CD14-positive monocyte (primary cell): ENCODE measurements around the gene NID1. TPM values are rescaled to one million over a fixed set of nuclear protein-coding genes. Genes with fewer than 3 reads are reported as not detected.
A peak's percentile ranks its signal among the peaks of the same experiment; 100 is the strongest.

Experiments used
- DNase-seq, 3 donors: peaks; one replicate each; pipeline ENCODE4 v3.0.0-alpha.2; 2011 to 2022
- H2AFZ ChIP-seq: 2 replicates; pipeline ENCODE4 v1.6.0; 2012; ENCODE audit warnings: mild to moderate bottlenecking, low read depth, low read length, inconsistent platforms; ENCODE audit not compliant: insufficient read depth, poor library complexity, severe bottlenecking
- H3K27ac ChIP-seq, 2 donors: 1 replicate in 1 of 2; 2 replicates in 1 of 2; pipeline ENCODE4 v1.5.1; 2012 to 2013; ENCODE audit warnings: low read length in 2 of 2, control low read depth in 1 of 2, inconsistent platforms in 1 of 2, low read depth in 1 of 2, mild to moderate bottlenecking in 1 of 2
- H3K27me3 ChIP-seq, 2 donors: one replicate each; pipeline versions ENCODE4 v1.6.0 to v1.6.1; 2011 to 2013; ENCODE audit warnings: low read length in 2 of 2; ENCODE audit not compliant: control insufficient read depth in 2 of 2, insufficient read depth in 2 of 2
- H3K36me3 ChIP-seq, 2 donors: replicated peaks in 1 of 2; 1 replicate in 1 of 2; 2 replicates in 1 of 2; pipeline versions ENCODE4 v1.5.1 to v1.6.1; 2012 to 2013; ENCODE audit warnings: low read length in 2 of 2, control low read depth in 1 of 2, inconsistent platforms in 1 of 2, mild to moderate bottlenecking in 1 of 2; ENCODE audit not compliant: insufficient read depth in 2 of 2, control insufficient read depth in 1 of 2
- H3K4me1 ChIP-seq, 2 donors: 1 replicate in 1 of 2; 2 replicates in 1 of 2; pipeline versions ENCODE4 v1.5.1 to v1.6.1; 2012 to 2013; ENCODE audit warnings: low read length in 2 of 2, control low read depth in 1 of 2, inconsistent platforms in 1 of 2, mild to moderate bottlenecking in 1 of 2, moderate library complexity in 1 of 2; ENCODE audit not compliant: insufficient read depth in 2 of 2, control insufficient read depth in 1 of 2
- H3K4me2 ChIP-seq: replicated peaks from 2 replicates; pipeline ENCODE3; 2012; ENCODE audit warnings: low read length, moderate library complexity, mild to moderate bottlenecking; ENCODE audit not compliant: poor library complexity, severe bottlenecking; ENCODE audit errors: extremely low read depth
- H3K4me3 ChIP-seq, 3 experiments: fragments of 200-600 bp in 1 of 3; sonication (generic) in 1 of 3; replicated peaks in 1 of 3; 1 replicate in 2 of 3; 2 replicates in 1 of 3; pipeline ENCODE4 v1.5.1; 2011 to 2013; ENCODE audit warnings: low read length in 3 of 3, mild to moderate bottlenecking in 3 of 3, control low read depth in 2 of 3, low read depth in 2 of 3, inconsistent platforms in 1 of 3, moderate library complexity in 1 of 3
- H3K79me2 ChIP-seq: 2 replicates; pipeline ENCODE4 v1.6.0; 2012; ENCODE audit warnings: mild to moderate bottlenecking, control low read depth, inconsistent platforms, low read length, moderate library complexity; ENCODE audit not compliant: insufficient read depth
- H3K9ac ChIP-seq: 2 replicates; pipeline ENCODE4 v1.6.0; 2017; ENCODE audit warnings: low read length, mild to moderate bottlenecking; ENCODE audit not compliant: insufficient read depth, poor library complexity, severe bottlenecking
- H3K9me3 ChIP-seq, 2 donors: replicated peaks in 1 of 2; 1 replicate in 1 of 2; 2 replicates in 1 of 2; pipeline versions ENCODE4 v1.5.1 to v1.6.1; 2012 to 2013; ENCODE audit warnings: low read length in 2 of 2, control low read depth in 1 of 2; ENCODE audit not compliant: control insufficient read depth in 1 of 2, insufficient read depth in 1 of 2
- H4K20me1 ChIP-seq: 2 replicates; pipeline ENCODE4 v1.6.0; 2012; ENCODE audit warnings: mild to moderate bottlenecking, low read length, control low read depth, moderate library complexity; ENCODE audit not compliant: insufficient read depth
- H3K27ac Mint-ChIP-seq, 7 donors: one replicate each; pipeline ENCODE4 v1.8.0; 2020; ENCODE audit warnings: mild to moderate bottlenecking in 7 of 7, mixed read lengths in 7 of 7, moderate library complexity in 6 of 7, inconsistent platforms in 2 of 7
- H3K27me3 Mint-ChIP-seq, 3 donors: one replicate each; pipeline ENCODE4 v1.8.0; 2021 to 2022; ENCODE audit warnings: low read depth in 3 of 3, mild to moderate bottlenecking in 3 of 3, mixed read lengths in 3 of 3, moderate library complexity in 3 of 3, inconsistent platforms in 1 of 3
- H3K36me3 Mint-ChIP-seq, 2 donors: one replicate each; pipeline ENCODE4 v1.8.0; 2020; ENCODE audit warnings: mixed read lengths in 2 of 2, inconsistent platforms in 1 of 2, mild to moderate bottlenecking in 1 of 2
- H3K4me1 Mint-ChIP-seq: one replicate; pipeline ENCODE4 v1.8.0; 2020; ENCODE audit warnings: mild to moderate bottlenecking, mixed read lengths
- H3K4me3 Mint-ChIP-seq, 2 donors: one replicate each; pipeline ENCODE4 v1.8.0; 2020; ENCODE audit warnings: mild to moderate bottlenecking in 2 of 2, mixed read lengths in 2 of 2, moderate library complexity in 1 of 2
- H3K9me3 Mint-ChIP-seq, 7 donors: one replicate each; pipeline ENCODE4 v1.8.0; 2020 to 2022; ENCODE audit warnings: mixed read lengths in 7 of 7, mild to moderate bottlenecking in 6 of 7, moderate library complexity in 6 of 7, inconsistent platforms in 2 of 7
- WGBS: methylation state at CpG from one replicate; pipeline ENCODE4 v1.1.5; 2013; ENCODE audit warnings: missing lambda C conversion rate; ENCODE audit not compliant: insufficient coverage; 5-methylcytosine and 5-hydroxymethylcytosine counted together
- intact Hi-C, 2 donors: fragments of 100-400 bp; cut with micrococcal nuclease; formaldehyde crosslinking; loops; one replicate each; pipeline versions ENCODE4 v1.15.0 to v1.15.1; 2023
- polyA plus RNA-seq, 3 donors: library from polyadenylated mRNA; depleted of rRNA in 1 of 3; unstranded in 2 of 3; stranded (reverse) in 1 of 3; fragments of 300-500 nt in 2 of 3; fragments of >200 nt in 1 of 3; fragmentation: Illumina TruSeq in 2 of 3; gene quantifications; 1 replicate in 2 of 3; 2 replicates in 1 of 3; pipeline ENCODE4 v1.2.3, GENCODE V29; 2012 to 2021
- TF ChIP-seq, protein P1 (sequence below): fragments of 200-600 bp; IDR thresholded peaks from one replicate; pipeline ENCODE4 v1.8.0; 2022; ENCODE audit warnings: antibody characterized with exemption, mild to moderate bottlenecking

Gene NID1
- polyA plus RNA-seq, 3 donors: 6.8 to 19.7 (median 14.4) TPM

DNA sequence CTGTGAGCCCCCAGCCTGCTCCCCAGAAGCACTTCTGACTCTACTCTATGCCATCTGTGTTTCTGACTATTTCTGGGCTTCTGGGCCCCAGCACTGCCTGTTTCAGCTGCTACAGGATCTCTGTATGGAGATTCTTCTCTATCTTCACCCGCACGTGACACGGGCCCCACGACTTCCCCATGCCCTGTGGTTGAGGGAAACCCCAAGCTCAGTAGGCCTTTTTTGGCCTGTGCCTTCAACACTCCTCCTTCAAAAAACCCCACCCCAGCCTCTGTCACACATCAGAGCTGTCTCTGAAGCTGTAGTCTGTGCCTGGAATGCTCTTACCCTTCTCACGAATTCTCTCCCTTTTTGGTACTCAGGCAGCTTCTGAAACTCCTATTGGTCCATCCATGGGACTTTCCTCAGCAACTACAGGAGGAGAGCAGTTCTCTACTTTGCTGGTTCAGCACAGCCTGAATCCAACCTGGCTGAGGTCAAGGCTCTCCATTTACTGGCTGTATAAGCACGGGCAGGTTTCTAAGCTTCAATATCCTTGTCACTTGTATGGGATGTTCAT is 2.0 kb upstream of the NID1 start:
- Histone ChIP-seq H2AFZ (peak overlapping the region; percentile 48), H3K27ac (peak overlapping the region; percentile 73 to 88), H3K4me2 (peak overlapping the region; percentile 87), H3K4me3 (peak overlapping the region in 1 of 3 experiments; percentile 82), H3K79me2 (no peaks in the 10 kb centered on the region), H3K4me1 (peaks cover 43 to 59% of the 10 kb centered on the region in 2 donors), H3K27me3 (peaks cover 4 to 12% of the 10 kb centered on the region in 2 donors), H3K9ac (peak overlapping the region; percentile 34), H4K20me1 (no peaks in the 10 kb centered on the region), H3K36me3 (no peaks in the 10 kb centered on the region), H3K9me3 (peaks cover 3 to 6% of the 10 kb centered on the region in 2 donors)
- TF ChIP-seq, protein P1, sequence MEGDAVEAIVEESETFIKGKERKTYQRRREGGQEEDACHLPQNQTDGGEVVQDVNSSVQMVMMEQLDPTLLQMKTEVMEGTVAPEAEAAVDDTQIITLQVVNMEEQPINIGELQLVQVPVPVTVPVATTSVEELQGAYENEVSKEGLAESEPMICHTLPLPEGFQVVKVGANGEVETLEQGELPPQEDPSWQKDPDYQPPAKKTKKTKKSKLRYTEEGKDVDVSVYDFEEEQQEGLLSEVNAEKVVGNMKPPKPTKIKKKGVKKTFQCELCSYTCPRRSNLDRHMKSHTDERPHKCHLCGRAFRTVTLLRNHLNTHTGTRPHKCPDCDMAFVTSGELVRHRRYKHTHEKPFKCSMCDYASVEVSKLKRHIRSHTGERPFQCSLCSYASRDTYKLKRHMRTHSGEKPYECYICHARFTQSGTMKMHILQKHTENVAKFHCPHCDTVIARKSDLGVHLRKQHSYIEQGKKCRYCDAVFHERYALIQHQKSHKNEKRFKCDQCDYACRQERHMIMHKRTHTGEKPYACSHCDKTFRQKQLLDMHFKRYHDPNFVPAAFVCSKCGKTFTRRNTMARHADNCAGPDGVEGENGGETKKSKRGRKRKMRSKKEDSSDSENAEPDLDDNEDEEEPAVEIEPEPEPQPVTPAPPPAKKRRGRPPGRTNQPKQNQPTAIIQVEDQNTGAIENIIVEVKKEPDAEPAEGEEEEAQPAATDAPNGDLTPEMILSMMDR: no peak
- DNase-seq: peak; percentile 89 to 98 (median 89)
- Mint-ChIP-seq H3K4me3 (peak overlapping the region; percentile 53 to 81), H3K9me3 (peaks cover 2 to 13% (median 3%) of the 10 kb centered on the region in 7 donors), H3K27ac (peak overlapping the region; percentile 89 to 97 (median 94)), H3K4me1 (peaks cover 40% of the 10 kb centered on the region), H3K36me3 (peaks cover 0 to 11% of the 10 kb centered on the region in 2 donors), H3K27me3 (peaks cover 18 to 32% (median 30%) of the 10 kb centered on the region in 3 donors)
- 36% methylated on average over 2 of the region's 6 CpGs for WGBS
- intact Hi-C loops: no loop called here

- WGBS: 70% methylated on average over 2 of the region's 6 CpGs
- Histone ChIP-seq H3K27me3 (peaks cover 4 to 13% of the 10 kb centered on the region in 2 donors), H3K27ac (peak overlapping the region; percentile 73 to 88), H4K20me1 (no peaks in the 10 kb centered on the region), H3K36me3 (no peaks in the 10 kb centered on the region), H3K79me2 (no peaks in the 10 kb centered on the region), H3K4me3 (peak overlapping the region in 1 of 3 experiments; percentile 82), H3K9ac (peak overlapping the region; percentile 73), H3K4me1 (peaks cover 37 to 52% of the 10 kb centered on the region in 2 donors), H2AFZ (peak overlapping the region; percentile 97), H3K4me2 (peak overlapping the region; percentile 87), H3K9me3 (peaks cover 3 to 6% of the 10 kb centered on the region in 2 donors)
- TF ChIP-seq, protein P1: no peak
- Mint-ChIP-seq H3K9me3 (peaks cover 2 to 11% (median 3%) of the 10 kb centered on the region in 7 donors), H3K36me3 (peaks cover 7 to 12% of the 10 kb centered on the region in 2 donors), H3K27ac (peak overlapping the region in 5 of 7 donors; percentile 35 to 96 (median 80)), H3K4me1 (peaks cover 35% of the 10 kb centered on the region), H3K4me3 (peak overlapping the region; percentile 79 to 87), H3K27me3 (peaks cover 21 to 40% (median 34%) of the 10 kb centered on the region in 3 donors)
- DNase-seq: no peak
- intact Hi-C loops: no loop called here
Measured at GRCh38 chr1:236066054-236066453, 1.2 kb upstream of the NID1 start.
